Measurements from ENCODE around the gene CYP2S1. TPM values are rescaled to one million over a fixed set of nuclear protein-coding genes. Genes with fewer than 3 reads are reported as not detected.

Gene CYP2S1
- total and polyA plus RNA-seq, 9 of the 15 experiments (the other 6 are each of a cell fraction or from before 2014, with no cell fraction given), result 0.07 to 1.9 (median 0.41) TPM

DNA sequence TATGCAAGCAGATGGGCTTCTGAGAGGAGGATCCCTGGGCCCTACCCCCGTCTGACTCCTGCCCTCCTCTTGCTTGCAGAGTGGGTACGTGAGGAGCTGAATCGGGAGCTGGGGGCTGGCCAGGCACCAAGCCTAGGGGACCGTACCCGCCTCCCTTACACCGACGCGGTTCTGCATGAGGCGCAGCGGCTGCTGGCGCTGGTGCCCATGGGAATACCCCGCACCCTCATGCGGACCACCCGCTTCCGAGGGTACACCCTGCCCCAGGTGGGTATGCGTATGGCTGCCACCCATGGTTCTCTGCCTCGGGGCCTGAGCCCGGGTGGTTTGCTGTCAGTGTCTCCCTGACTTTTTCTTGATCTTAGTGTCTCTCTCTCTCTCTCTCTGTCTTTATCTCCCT lies 10.4 kb downstream of the CYP2S1 start:
- in situ Hi-C loops (cut with MboI), result loop anchor here (5.0 to 10.0 kb wide), 2 partner anchors 59 to 371 kb away; partner anchors contain the start of genes CEACAM21 and HNRNPUL1
- Histone ChIP-seq H3K4me3 (no peak overlapping the region), H2AFZ (ENCODE audit: low read depth, low read length) (no peak overlapping the region), H3K9me1 (ENCODE audit: control insufficient read depth, insufficient read depth, low read length) (no peaks in the 10 kb centered on the region), H3K79me2 (ENCODE audit: control insufficient read depth, insufficient read depth, low read length) (no peaks in the 10 kb centered on the region), H3K4me1 (replicated peaks in 1 of 2; ENCODE audit: control insufficient read depth in 2 of 2, insufficient read depth in 2 of 2, low read length in 2 of 2) (peaks cover 10 to 19% of the 10 kb centered on the region in 2 experiments; a peak in 4 of 5 replicates), H3K9me3 (replicated peaks; ENCODE audit: control insufficient read depth, insufficient read depth, low read depth, low read length) (no peaks in the 10 kb centered on the region), H3K36me3 (ENCODE audit: control insufficient read depth, insufficient read depth, low read length) (no peaks in the 10 kb centered on the region), H3K4me2 (ENCODE audit: insufficient read depth, low read length) (no peak overlapping the region), H4K20me1 (replicated peaks; ENCODE audit: control insufficient read depth, insufficient read depth, low read length) (no peaks in the 10 kb centered on the region), H3K27me3 (ENCODE audit: control insufficient read depth in 2 of 2, insufficient read depth in 2 of 2, low read length in 2 of 2) (peaks cover 0 to 27% of the 10 kb centered on the region in 2 experiments; a peak in 2 of 5 replicates), H3K9ac (ENCODE audit: insufficient read depth in 1 of 2, low read depth in 2 of 2, low read length in 2 of 2) (no peak overlapping the region; a peak in 1 of 4 replicates), H3K27ac (ENCODE audit: extremely low read depth, low read depth, low read length) (no peak overlapping the region)
- CTCF ChIA-PET (ENCODE audit: low intra/inter-chr PET ratio), result interaction anchor here (2.4 to 3.8 kb wide), 2 partner anchors 58 to 105 kb away, joined by 13 to 25 read pairs; no protein-coding TSS in a partner anchor
- BruUV-seq (replicated peaks), result no TSS peak
- 29% methylated on average over 18 of the region's 18 CpGs for WGBS (ENCODE audit: insufficient coverage, low coverage, missing lambda C conversion rate)
- intact Hi-C loops (cut with micrococcal nuclease), result loop anchor here (5.0 to 10.0 kb wide), 2 partner anchors 104 to 241 kb away; partner anchors contain the start of gene ERICH4
- no peak for DNase-seq (ENCODE audit: extremely low read depth in 1 of 4, low spot score in 3 of 4)
- POLR2A ChIA-PET, result interaction anchor here (0.8 to 3.3 kb wide), 2 partner anchors 60 to 148 kb away, joined by 3 to 16 read pairs; partner anchors contain the start of gene HNRNPUL1
- no peak for ATAC-seq
- TF ChIP-seq FOXP1 (CRISPR knock-in tag; IDR thresholded peaks at IDR 0.05) (no peak), HCFC1 (IDR thresholded peaks at IDR 0.05; ENCODE audit: low read depth, low read length) (no peak), ZNF76 (CRISPR knock-in tag; IDR thresholded peaks at IDR 0.05; ENCODE audit: borderline replicate concordance) (no peak), RBFOX2 (IDR thresholded peaks at IDR 0.05; ENCODE audit: low read depth, low read length) (no peak)
- TF ChIP-seq, protein P1, sequence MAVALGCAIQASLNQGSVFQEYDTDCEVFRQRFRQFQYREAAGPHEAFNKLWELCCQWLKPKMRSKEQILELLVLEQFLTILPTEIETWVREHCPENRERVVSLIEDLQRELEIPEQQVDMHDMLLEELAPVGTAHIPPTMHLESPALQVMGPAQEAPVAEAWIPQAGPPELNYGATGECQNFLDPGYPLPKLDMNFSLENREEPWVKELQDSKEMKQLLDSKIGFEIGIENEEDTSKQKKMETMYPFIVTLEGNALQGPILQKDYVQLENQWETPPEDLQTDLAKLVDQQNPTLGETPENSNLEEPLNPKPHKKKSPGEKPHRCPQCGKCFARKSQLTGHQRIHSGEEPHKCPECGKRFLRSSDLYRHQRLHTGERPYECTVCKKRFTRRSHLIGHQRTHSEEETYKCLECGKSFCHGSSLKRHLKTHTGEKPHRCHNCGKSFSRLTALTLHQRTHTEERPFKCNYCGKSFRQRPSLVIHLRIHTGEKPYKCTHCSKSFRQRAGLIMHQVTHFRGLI (CRISPR knock-in tag; IDR thresholded peaks at IDR 0.05), result no peak
- TF ChIP-seq, protein P2, sequence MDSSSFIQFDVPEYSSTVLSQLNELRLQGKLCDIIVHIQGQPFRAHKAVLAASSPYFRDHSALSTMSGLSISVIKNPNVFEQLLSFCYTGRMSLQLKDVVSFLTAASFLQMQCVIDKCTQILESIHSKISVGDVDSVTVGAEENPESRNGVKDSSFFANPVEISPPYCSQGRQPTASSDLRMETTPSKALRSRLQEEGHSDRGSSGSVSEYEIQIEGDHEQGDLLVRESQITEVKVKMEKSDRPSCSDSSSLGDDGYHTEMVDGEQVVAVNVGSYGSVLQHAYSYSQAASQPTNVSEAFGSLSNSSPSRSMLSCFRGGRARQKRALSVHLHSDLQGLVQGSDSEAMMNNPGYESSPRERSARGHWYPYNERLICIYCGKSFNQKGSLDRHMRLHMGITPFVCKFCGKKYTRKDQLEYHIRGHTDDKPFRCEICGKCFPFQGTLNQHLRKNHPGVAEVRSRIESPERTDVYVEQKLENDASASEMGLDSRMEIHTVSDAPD (CRISPR knock-in tag; IDR thresholded peaks at IDR 0.05), result no peak
- no peak for FAIRE-seq
